ENCODE data around the gene ERICH2. TPM values are rescaled to one million over a fixed set of nuclear protein-coding genes. Genes with fewer than 3 reads are reported as not detected.

Gene ERICH2
- total and polyA plus RNA-seq, 2 donors (not counting 3 experiments of a cell fraction or from before 2014, with no cell fraction given): not detected

- Histone ChIP-seq H3K9me3 (replicated peaks; ENCODE audit: control insufficient read depth, insufficient read depth, low read length) (no peaks in the 10 kb centered on the region), H2AFZ (ENCODE audit: low read depth, low read length) (no peak overlapping the region), H3K79me2 (ENCODE audit: control insufficient read depth, insufficient read depth, low read length) (no peaks in the 10 kb centered on the region), H3K9ac (replicated peaks; ENCODE audit: extremely low read depth, insufficient read depth, low read length) (no peak overlapping the region), H4K20me1 (replicated peaks; ENCODE audit: control insufficient read depth, extremely low read depth, insufficient read depth, low read length) (no peaks in the 10 kb centered on the region), H3K27ac (ENCODE audit: insufficient read depth, low read depth, low read length) (no peak overlapping the region), H3K9me1 (replicated peaks; ENCODE audit: control insufficient read depth, extremely low read depth, insufficient read depth, low read length) (no peaks in the 10 kb centered on the region), H3K4me3 (replicated peaks in 1 of 3; ENCODE audit: insufficient read depth in 1 of 3, low read depth in 1 of 3, low read length in 3 of 3) (no peak overlapping the region), H3K36me3 (ENCODE audit: control insufficient read depth in 2 of 2, extremely low read depth in 1 of 2, insufficient read depth in 2 of 2, low read length in 2 of 2) (no peaks in the 10 kb centered on the region), H3K27me3 (ENCODE audit: control insufficient read depth in 2 of 2, insufficient read depth in 2 of 2, low read length in 2 of 2) (peaks cover 2 to 7% of the 10 kb centered on the region in 2 experiments), H3K4me1 (ENCODE audit: control insufficient read depth, extremely low read depth, insufficient read depth, low read length) (no peaks in the 10 kb centered on the region), H3K4me2 (ENCODE audit: insufficient read depth, low read length) (no peak overlapping the region)
- dilution Hi-C loops (cut with MboI; ENCODE audit: extremely low pct_ligation_motif_present, low sequenced_read_pairs) (no loop called here), intact Hi-C loops (cut with micrococcal nuclease) (no loop called here)
- no TSS peak for BruUV-seq (replicated peaks)
- ChIA-PET POLR2A (no interaction called here), CTCF (no interaction called here)
- TF ChIP-seq CTCF (IDR thresholded peaks at IDR 0.05; ENCODE audit: extremely low read depth in 1 of 2, insufficient read depth in 1 of 2, low read depth in 1 of 2, low read length in 2 of 2): no peak
- TF ChIP-seq POLR2A (IDR thresholded peaks at IDR 0.05; ENCODE audit: low read depth, low read length): no peak
- no peak for TF ChIP-seq EZH2 (IDR thresholded peaks at IDR 0.05; ENCODE audit: borderline replicate concordance, low read depth, low read length, severe bottlenecking)
- TF ChIP-seq MAX (IDR thresholded peaks at IDR 0.05; ENCODE audit: insufficient read depth, insufficient read length): no peak
- TF ChIP-seq FOS (IDR thresholded peaks at IDR 0.05; ENCODE audit: borderline replicate concordance, insufficient read depth, low read length): no peak
- TF ChIP-seq GATA2 (IDR thresholded peaks at IDR 0.05; ENCODE audit: insufficient read depth, insufficient read length, low read depth, low read length): no peak
- TF ChIP-seq MYC (IDR thresholded peaks at IDR 0.05; ENCODE audit: low read depth, low read length): no peak
- DNase-seq (ENCODE audit: low read depth, low spot score) (no peak), FAIRE-seq (no peak)
Observed at GRCh38 chr2:170806548-170806947, 36.4 kb downstream of the ERICH2 start.
